HG03460 (cell line): ENCODE measurements around the gene BOK.

Experiments
- ATAC-seq: cut with Tn5 transposase; IDR thresholded peaks from one replicate; pipeline ENCODE4 v1.9.1; 2021; ENCODE audit not compliant: unreplicated experiment

The BOK gene

DNA sequence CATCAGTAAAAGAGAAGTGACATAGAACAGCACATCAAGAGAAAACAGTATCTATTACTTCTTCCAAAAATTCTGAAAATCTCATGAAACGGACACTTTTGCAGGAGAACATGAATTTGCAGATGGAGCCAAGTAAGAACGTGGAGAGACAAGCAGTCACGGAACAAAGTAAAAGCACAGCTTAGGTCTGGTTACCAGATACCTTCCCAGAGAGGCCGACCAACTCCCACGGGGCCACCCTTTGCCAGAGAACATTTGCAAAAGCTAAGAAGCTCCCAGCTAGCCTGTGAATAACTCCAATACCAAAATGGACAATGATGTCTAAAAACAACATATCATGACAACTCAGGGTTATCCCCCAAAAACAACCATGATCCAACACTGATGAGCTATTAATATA lies 39.5 kb downstream of the BOK start:
- no peak for ATAC-seq

DNA sequence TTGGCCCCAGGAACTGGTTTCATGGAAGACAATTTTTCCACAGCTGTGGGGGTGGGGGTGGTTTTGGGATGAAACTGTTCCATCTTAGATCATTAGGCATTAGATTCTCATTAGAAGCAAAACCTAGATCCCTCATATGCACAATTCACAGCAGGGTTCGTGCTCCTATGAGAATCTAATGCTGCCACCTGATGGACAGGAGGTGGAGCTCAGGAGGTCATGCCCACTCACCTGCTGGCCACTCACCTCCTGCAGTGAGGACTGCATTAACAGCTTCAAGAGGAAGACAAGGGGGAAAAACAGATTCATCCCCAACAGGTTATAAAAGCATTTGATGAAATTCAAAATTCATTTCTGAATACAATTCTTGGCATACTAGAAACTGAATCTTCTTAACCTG lies 39.9 kb downstream of the BOK start:
- ATAC-seq = no peak

DNA sequence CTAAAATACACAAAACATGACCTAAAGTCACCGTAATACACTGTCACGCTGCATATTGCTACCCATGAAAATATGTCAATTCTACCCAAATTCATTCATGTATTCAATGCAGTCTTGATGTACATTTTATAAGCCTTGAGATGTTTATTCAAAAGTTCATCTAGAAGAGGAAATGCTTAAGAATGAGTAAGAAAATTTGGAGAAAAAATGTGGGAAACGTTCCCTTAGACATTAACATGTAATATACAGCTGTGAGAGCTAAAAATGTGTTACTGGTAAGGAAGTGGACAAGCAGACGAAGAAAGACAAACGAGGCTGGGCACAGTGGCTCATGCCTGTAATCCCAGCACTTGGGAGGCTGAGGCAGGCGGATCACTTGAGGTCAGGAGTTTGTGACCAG lies 41.1 kb downstream of the BOK start:
- ATAC-seq = no peak

DNA sequence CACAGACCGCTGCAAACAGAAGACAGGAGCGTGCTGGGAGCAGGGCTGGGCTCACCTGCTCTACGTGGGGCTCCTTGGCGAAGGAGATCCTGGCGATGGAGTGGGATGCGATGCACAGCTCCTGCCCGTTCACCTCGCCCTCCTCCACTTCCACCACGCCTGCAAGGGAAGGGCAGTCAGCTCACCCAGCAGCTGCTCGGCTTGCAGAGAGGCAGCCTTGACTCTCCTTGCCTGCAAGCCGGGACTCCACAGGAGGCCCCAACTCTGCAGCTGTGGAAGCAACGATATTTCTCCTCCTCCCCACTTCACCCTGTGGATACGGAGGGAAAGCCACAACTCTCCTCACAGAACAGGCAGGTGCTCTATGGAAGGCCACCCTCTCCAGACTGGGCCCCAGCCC lies 43.3 kb downstream of the BOK start:
- no peak for ATAC-seq

DNA sequence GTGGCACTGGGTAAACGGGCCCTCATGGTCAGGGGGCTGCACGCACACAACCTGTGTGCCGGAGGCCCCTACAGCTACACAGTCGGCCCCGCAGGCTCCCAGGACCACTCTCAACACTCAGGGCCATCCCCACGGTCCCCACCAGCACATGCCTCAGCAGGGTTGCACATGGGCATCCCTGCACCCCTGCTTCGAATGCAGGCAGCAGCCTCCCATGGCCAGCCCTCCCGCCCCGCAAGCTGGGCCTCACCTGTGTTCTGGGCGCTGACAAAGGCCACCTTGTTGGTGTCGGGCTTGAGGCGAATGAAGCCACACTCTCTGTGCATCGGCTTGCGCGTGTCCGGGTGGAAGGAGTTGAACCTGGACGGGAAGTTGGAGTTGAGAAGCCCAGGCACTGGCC lies 44.2 kb downstream of the BOK start:
- ATAC-seq = no peak

DNA sequence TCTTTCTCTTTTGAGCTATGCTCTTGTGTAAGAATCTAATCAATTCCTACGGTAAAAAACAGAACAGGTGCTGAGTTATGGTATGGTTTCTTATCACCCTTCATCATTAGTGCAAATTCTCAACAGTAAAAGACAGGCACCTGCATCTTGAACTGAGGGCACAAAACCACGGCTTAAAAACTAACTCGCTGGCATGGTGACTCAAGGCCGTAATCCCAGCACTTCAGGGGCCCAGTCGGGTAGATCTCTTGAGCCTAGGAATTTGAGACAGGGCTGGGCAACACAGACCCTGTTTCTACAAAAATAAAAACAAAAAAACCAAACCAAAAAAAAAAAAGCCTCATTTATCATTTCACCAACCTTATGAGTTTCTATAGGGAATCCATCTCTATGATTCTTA lies 45.1 kb downstream of the BOK start:
- ATAC-seq = no peak

DNA sequence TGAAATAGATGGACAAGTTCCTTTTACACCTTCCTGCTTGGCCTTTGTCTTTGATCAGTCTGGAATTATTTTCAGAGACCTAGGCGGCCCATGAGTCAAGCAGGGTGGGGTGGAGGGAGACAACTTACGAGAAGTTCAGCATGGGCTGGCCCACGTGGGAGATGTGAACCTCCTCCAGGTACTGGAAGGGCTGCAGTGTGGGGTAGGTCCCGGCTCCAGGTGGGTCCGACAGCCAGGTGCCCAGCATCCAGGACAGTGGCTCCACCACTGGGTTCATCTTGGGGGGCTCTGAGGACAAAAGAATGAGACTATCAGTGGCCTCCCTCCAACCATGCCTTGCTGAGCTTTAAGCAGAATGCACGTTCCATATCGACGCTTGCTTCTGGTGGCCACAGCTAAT lies 47.6 kb downstream of the BOK start:
- ATAC-seq = no peak

DNA sequence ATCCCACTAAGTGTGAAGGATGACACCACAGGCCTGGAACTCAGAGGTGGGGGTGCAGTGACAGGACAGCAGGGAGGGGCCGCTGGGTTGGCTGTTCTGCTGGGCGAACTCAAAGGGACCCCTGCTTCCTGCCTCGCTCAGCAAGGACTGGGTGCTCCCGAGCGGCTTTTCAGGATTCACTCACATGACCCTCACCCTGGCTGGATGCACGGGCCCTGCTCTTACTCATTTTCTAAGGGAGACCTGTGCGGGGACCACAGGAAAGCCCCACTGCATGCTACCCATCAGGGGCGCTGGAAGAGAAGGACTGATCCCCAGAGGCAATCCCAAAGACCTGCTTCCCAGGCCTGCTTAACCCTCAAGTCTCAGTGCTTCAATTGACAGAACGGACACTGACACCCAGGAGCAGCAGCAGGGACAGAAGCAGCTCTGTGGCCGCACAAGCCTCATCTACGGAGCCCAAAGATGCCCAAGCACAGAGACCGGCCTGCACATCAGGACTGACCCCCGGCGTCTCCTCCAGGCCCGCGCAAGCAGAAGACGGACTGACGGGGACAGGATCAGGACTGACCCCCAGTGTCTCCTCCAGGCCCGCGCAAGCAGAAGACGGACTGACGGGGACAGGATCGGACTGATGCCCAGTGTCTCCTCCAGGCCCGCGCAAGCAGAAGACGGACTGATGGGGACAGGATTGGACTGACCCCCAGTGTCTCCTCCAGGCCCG lies 48.8 kb downstream of the BOK start:
- ATAC-seq = no peak

DNA sequence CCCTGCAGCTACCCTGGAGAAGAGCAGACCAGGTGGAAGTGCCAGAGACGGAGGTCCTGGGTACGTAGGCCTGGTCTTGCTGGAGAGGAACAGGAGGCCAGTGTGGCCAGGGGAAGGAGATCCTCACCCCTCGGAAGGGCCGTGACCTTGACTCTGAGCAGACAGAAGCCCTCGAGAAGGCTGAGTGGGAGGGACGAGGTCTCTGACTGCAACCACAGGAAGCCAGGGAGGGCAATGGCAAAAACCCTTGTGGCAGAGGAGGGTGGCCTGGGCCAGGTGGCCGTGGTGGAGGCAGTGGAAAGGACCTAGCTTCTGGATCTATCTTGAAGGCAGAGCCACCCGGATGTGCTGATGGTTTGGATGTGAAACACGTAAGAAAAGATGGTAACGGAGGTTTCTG lies 50.3 kb downstream of the BOK start:
- no peak for ATAC-seq

DNA sequence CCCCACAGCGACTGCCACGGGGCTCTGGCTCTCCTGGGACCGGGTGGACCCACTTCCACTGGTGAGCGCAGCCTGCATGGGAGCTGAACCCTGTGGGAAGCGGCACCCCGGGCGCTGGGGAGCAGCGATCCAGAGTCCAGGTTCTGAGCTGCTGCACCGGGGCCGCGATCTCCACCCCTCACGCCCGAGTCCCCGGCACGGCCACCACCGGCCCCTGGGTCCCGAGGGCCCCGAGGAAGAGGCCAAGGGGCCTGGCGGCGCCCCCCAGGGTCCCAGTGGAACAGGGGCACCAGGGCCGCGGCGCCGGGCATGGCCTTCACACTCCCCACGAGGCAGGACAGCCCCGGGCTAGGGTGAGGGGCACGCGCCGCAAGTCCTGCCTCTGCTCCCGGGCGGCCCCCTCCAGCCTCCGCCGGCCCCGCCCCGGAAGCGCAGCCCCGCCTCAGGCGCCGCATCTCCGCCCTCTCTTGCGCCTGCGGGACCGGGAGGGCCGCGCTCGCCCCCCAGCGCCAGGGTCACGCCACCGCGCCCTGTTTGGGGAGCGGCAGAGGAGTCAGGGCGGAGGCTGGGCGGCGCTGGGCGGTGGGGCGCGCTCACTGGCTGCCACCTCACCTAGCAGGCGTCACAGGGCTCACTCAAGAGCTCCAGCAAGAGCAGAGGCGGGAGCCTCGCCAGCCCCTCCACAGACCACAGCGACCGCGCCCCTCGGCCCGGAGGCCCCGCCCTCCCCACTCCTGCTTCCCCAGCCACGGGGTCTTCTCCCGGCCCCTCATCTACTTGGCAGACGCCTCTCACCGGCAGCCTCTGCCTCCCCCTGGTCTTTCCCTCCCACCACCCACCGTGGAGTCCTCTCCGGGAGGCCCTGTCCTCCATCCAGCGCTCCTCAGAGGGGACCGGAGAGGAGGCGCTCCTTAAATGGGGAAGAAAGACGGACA lies 51.6 kb downstream of the BOK start:
- ATAC-seq = peak; percentile 96

DNA sequence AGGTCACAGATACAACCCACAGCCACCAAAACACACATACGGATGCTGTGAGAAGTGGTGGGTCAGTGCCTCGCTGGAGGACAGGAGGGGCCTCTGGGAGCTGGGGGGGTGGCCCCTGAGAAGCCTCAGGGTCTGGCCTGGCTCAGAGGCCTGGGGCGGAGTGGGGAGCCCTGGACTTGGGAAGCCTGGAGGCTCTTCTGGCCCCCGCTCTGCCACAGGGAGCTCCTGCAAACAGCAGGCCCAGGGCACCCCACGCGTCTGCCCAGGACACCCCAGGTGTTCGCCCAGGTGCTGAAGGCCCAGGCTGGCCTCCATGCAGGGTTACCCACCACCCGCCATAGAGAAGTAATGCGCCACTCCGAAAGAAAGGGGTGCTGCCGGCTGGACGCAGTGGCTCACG lies 52.5 kb downstream of the BOK start:
- no peak for ATAC-seq

DNA sequence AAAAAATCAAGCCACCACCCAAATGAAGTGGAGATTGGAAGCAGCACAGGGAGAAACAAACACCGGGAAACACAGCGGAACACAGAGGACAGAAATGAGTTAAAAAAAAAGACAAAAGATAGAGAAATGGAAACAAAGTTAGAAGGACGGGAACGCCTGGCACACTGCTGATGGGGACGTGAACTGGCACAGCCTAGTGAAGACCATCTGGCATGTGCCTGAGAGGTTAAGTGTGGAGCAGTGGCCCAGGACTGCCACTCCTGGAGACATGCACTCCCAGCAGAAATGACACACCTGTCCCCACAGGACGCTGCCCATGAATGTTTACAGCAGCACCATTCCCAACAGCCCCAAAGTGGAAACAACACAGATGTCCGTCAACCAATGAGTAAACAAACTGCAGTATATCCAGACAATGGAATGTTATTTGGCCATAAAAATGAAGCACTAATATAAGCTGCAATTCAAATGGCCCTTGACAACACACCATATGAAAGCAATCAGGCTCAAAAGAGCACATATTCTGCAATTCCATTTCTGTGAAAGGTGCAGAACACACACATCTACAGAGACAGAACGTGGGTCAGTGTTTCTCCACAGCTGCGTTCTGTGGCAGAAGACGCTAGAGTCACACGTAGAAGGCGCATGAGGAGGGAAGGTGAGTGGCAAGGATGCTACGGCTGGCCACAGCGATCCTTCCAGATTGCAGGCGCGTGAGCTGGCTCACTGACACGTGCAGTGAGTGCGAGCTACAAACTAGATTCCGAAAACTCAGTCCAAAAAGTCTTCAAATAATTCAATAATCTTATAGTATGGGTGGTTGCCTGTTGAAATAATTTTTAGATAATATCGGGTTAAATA lies 53.8 kb downstream of the BOK start:
- ATAC-seq = no peak

DNA sequence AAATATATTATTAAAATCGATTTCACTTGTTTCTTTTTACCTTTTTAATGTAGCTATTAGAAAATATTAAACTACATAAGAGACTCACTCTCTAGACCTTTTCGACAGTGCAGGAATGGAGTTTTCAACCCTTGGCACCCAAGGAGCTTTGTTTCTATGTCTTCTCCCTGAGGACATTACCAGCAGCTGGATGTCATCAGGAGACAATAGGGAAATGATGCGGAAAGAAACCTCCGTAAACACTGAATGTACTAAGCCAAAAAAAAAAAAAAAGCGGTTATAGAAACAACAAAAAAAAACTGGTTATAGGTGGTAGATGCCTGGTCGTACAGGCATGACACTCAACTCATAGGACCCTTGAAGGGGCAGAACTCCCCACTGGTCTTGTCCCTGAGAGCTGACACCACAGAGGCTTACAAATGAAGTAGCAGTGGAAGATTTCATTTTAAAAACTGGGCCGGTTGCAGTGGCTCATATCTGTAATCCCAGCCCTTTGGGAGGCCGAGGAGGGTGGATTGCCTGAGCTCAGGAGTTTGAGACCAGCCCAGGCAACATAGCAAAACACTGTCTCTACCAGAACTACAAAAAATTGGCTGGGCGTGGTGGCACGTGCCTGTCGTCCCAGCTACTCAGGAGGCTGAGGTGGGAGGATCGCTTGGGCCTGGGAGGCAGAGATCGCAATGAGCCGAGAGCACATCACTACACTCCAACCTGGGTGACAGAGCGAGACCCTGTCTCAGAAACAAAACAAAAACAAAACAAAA lies 54.7 kb downstream of the BOK start:
- no peak for ATAC-seq

DNA sequence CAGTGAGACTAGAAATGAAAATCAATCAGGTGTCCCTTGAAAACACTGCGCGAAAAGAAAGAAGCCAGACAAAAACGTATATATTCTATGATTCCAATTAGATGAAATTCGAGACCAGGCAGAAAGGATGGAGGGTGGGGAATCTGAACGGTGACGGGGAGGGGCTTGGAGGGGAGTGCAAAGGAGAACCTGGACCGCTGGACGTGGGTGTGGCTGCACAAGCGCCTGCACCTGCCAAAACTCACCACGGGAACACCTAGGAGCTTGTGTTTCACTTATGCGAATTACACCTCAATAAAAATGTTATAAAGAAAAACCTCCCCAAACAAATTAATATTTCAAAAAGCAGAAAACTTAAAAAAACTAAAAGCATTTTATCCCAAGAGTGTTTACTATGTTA lies 56.5 kb downstream of the BOK start:
- ATAC-seq = no peak

DNA sequence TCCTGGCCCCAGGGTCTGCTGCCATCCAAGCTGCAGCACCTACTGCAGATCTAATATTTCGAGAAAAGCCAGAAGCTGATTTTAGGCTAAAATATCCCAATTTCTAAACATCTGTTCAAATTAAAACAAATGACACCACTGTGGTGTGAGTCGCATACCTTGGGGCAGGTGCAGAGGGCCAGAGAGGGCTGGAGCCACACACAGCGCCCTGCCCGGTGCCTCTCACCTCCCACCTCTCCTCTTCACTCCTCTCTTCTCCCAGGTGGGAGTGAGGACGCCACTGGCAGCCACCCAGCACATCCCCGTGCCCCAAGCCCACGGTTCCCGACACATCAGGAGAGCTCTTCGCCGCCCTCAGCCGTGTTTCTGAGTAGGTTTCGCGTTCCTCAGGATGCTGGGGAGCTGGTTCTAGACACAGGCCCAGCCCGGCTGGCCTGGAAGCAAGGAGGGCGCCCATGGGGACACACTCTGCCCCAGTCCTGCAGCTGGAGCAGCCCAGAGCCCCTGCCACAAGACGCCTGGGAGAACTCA lies 57.0 kb downstream of the BOK start:
- no peak for ATAC-seq

DNA sequence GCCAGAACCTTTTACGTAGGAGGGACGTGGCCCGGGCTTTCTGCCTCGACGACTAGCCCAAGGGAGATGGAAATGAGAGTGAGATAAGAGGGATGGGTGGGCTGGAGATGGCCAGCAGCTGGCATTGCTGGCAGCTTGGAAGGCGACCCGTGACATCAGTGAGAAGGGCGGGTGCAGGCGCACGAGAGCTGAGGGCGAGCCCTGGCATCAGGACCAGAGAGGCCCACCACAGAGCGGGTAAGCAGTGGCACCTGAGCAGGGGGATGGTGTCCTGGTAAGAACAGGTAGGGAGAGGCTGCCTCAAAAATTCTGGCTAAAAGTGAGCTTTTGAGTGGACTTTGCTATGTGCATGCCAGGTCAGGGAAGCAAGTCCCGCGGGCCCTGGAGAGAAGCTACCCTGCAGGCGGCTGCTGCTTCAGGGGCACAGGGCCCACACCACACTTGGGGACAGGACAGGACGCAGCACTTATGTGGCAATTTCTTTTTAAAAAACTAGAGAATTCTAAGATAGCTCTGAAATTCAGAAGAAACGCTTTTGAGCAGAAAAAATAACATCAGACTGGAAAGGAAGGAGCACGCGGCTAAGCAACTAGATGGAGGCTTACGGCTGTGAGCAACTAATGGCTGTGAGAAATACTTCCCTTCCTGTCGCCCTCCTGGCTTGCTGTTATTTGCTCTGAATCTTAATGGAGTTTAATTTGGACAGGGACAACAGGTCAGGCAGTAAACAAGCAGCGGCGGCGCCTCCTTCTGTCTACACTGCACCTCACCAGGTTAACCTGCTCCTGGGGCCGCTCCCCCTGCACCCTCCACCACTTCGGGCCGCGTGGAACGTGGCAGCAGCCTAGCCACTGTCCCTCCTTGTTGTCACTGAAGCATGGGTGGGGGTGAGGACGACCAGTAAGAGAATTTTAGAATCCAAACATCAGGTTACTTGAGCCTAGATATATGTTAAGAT lies 57.9 kb downstream of the BOK start:
- no peak for ATAC-seq

DNA sequence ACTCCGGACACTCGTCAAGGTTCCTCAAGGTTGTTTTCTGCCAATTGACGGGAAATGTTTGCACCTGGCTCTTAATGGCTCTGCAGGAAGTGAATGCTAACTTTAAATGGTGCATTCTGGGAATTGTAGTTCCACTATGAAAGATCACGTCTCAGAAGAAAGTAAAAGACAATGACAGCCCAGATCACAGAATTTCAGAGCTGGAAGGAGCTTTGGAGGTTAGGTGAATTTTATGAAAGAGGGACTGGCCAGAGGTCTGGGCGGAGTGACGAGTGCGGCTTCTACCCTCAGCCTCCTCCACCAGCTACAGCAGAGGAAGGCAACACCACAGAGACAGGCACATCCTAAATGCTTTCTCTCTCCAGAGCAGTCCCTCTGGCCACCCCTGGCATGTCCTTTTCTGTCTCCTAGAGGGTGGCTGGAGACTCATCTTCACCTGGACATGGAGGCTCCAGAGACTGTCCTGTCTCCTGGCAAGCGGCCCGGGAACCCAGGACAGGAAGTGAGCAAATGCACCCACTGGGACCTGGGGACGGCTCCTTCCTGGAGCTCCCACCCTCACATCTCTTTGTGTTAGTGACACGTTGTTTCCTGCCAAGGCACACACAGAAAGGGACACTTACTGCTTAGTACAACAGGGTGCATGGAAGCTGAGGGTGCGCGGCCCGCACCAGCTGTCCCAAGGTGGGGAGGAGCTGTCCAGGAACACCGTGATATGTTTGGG lies 59.0 kb downstream of the BOK start:
- peak; percentile 66 for ATAC-seq

DNA sequence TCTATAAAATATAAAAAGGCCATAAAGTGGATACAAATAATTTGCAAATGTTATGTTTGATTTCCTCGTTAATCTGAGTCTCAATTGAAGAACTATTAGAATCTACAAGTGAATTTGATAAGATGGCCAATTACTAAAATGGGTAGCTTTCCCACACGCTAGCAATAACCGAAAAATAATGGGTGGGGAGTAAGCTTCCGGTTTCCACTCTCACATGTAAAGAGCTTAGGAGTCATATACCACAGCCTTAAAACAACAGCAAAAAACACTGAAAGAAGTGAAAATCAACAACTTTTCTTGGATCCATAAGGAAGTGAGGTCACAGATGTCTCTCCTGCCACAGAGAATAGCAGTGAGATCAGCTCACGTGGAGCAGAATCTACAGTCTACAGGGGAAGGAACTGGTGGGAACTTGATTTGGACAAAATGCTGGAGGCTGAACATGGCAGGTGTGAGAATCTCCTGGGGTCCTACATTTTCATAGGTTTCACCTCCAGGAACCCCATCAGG lies 59.8 kb downstream of the BOK start:
- no peak for ATAC-seq
